K562 (cell line): ENCODE data around the gene ENTR1. TPM values are rescaled to one million over a fixed set of nuclear protein-coding genes. Genes with fewer than 3 reads are reported as not detected.

Experiments
- ATAC-seq: fragments of 200-7000 bp; cut with Tn5 transposase; 3 replicates; pipeline ENCODE4 v1.9.1; 2020; ENCODE audit warnings: moderate library complexity
- BruUV-seq: library from RNA; stranded (reverse); fragments of 400-500 nt; replicated peaks from 2 replicates; lab custom pipeline; 2021; lab: Mats Ljungman, UMichigan
- CTCF ChIA-PET: fragments of 300-600 bp; formaldehyde crosslinking; extraction: SDS; loops from one replicate; lab custom pipeline; 2021; ENCODE audit warnings: low intra/inter-chr PET ratio; lab: Yijun Ruan, JAX
- POLR2A ChIA-PET: fragments of 300-600, 350-650 bp; sonication (Branson Sonifier 250); formaldehyde crosslinking; extraction: SDS; loops from one replicate; lab custom pipeline; 2021; ENCODE audit warnings: antibody characterized with exemption, inconsistent platforms; lab: Yijun Ruan, JAX
- DNase-seq, 4 experiments: peaks; one replicate each; pipeline versions ENCODE4 v3.0.0 to v3.0.0-alpha.2; 2011 to 2018; ENCODE audit warnings: low spot score in 3 of 4, mixed read lengths in 3 of 4; ENCODE audit errors: extremely low read depth in 1 of 4
- FAIRE-seq: peaks from 2 replicates; lab custom pipeline; 2011; peaks lifted over from hg19 to GRCh38; lab: Jason Lieb, UNC
- H2AFZ ChIP-seq: 2 replicates; pipeline ENCODE4 v1.6.0; 2011; ENCODE audit warnings: low read depth, low read length, control low read depth, inconsistent platforms
- H3K27ac ChIP-seq: fragments of 200-600 bp; 3 replicates; pipeline ENCODE4 v1.8.0; 2011; ENCODE audit warnings: low read depth, mild to moderate bottlenecking, control low read depth, inconsistent platforms, low read length, moderate library complexity, mixed read lengths; ENCODE audit errors: extremely low read depth
- H3K27me3 ChIP-seq, 2 experiments: fragments of 300-600 bp in 1 of 2; 2 replicates in 1 of 2; 3 replicates in 1 of 2; pipeline versions ENCODE4 v1.6.0 to v1.8.0; 2011; ENCODE audit warnings: inconsistent platforms in 2 of 2, low read length in 2 of 2, mild to moderate bottlenecking in 1 of 2, mixed read lengths in 1 of 2, moderate library complexity in 1 of 2; ENCODE audit not compliant: control insufficient read depth in 2 of 2, insufficient read depth in 2 of 2
- H3K36me3 ChIP-seq: fragments of 300-600 bp; 3 replicates; pipeline ENCODE4 v1.8.0; 2011; ENCODE audit warnings: mild to moderate bottlenecking, low read length, inconsistent platforms; ENCODE audit not compliant: control insufficient read depth, insufficient read depth
- H3K4me1 ChIP-seq, 2 experiments: fragments of 200-600 bp in 1 of 2; replicated peaks in 1 of 2; 2 replicates in 1 of 2; 3 replicates in 1 of 2; pipeline versions ENCODE4 v1.5.1 to v1.8.0; 2011; ENCODE audit warnings: inconsistent platforms in 2 of 2, low read length in 2 of 2, mild to moderate bottlenecking in 1 of 2, mixed read lengths in 1 of 2, moderate library complexity in 1 of 2; ENCODE audit not compliant: control insufficient read depth in 2 of 2, insufficient read depth in 2 of 2
- H3K4me2 ChIP-seq: 2 replicates; pipeline ENCODE4 v1.6.1; 2011; ENCODE audit warnings: low read length, control low read depth, inconsistent platforms, mixed read lengths; ENCODE audit not compliant: insufficient read depth
- H3K4me3 ChIP-seq: fragments of 200-600 bp; sonication (generic), shearing (Covaris generic); 2 replicates; pipeline ENCODE4 v1.5.1; 2016; ENCODE audit warnings: control low read depth, inconsistent platforms
- H3K79me2 ChIP-seq: fragments of 200-600 bp; 3 replicates; pipeline ENCODE4 v1.8.0; 2011; ENCODE audit warnings: low read length, inconsistent platforms; ENCODE audit not compliant: control insufficient read depth, insufficient read depth
- H3K9ac ChIP-seq, 2 experiments: 2 replicates each; pipeline versions ENCODE4 v1.6.0 to v1.6.1; 2011; ENCODE audit warnings: low read depth in 2 of 2, low read length in 2 of 2, control low read depth in 1 of 2, inconsistent platforms in 1 of 2, mild to moderate bottlenecking in 1 of 2, mixed read lengths in 1 of 2; ENCODE audit not compliant: insufficient read depth in 1 of 2
- H3K9me1 ChIP-seq: one replicate; pipeline ENCODE4 v1.6.0; 2011; ENCODE audit warnings: inconsistent platforms, mild to moderate bottlenecking, low read length, moderate library complexity; ENCODE audit not compliant: control insufficient read depth, insufficient read depth
- H3K9me3 ChIP-seq: replicated peaks from 2 replicates; pipeline ENCODE4 v1.5.1; 2011; ENCODE audit warnings: low read depth, low read length, inconsistent platforms; ENCODE audit not compliant: control insufficient read depth, insufficient read depth
- H4K20me1 ChIP-seq: replicated peaks from 2 replicates; pipeline ENCODE4 v1.6.1; 2011; ENCODE audit warnings: low read length, inconsistent platforms, mixed read lengths; ENCODE audit not compliant: control insufficient read depth, insufficient read depth
- POLR2G ChIP-seq: fragments of 200-400 bp; formaldehyde crosslinking; IDR thresholded peaks from 2 replicates; pipeline ENCODE4 v1.6.1; 2017; ENCODE audit warnings: low read depth, mild to moderate bottlenecking, antibody characterized with exemption, low read length, moderate library complexity
- WGBS: fragments of 100-300 bp; shearing (Covaris generic); methylation state at CpG from one replicate; pipeline ENCODE4 v1.1.6; 2016; ENCODE audit warnings: low coverage, mixed read lengths; ENCODE audit not compliant: insufficient coverage; ENCODE audit errors: missing lambda C conversion rate; 5-methylcytosine and 5-hydroxymethylcytosine counted together
- in situ Hi-C: fragments of 300-500 bp; cut with MboI; formaldehyde crosslinking; loops from 4 replicates; pipeline ENCODE4 v1.15.0; 2018; ENCODE audit warnings: inconsistent platforms, mixed read lengths
- intact Hi-C: fragments of 100-400 bp; cut with micrococcal nuclease; formaldehyde crosslinking; loops from 2 replicates; pipeline ENCODE4 v1.14.2; 2022
- polyA plus RNA-seq, 8 experiments: library from polyadenylated mRNA; depleted of rRNA in 4 of 8; stranded (reverse) in 5 of 8; unstranded in 3 of 8; fragments of >200 nt; fragmentation: Nextera tagmentation in 2 of 8; fragmentation: Illumina TruSeq in 1 of 8; extraction: Ambion mirVana in 2 of 8; extraction: Trizol in 1 of 8; gene quantifications; 2 replicates each; pipeline versions ENCODE4 v1.2.1 to v1.2.3, GENCODE V29; 2011 to 2014; ENCODE audit warnings: inconsistent platforms in 1 of 8, missing spikeins in 1 of 8
- total RNA-seq, 7 experiments: library from RNA; depleted of rRNA in 6 of 7; stranded (reverse); fragments of >200 nt in 6 of 7; fragmentation: Illumina TruSeq in 2 of 7; extraction: Trizol in 2 of 7; gene quantifications; 2 replicates each; pipeline versions ENCODE4 v1.2.1 to v1.2.3, GENCODE V29; 2011 to 2021; ENCODE audit warnings: low replicate concordance in 1 of 7
- TF ChIP-seq, protein P1 (sequence below): fragments of 250-450 bp; sonication (Bioruptor Pico); IDR thresholded peaks from 2 replicates; pipeline ENCODE4 v1.6.1; 2021; ENCODE audit warnings: mild to moderate bottlenecking

ENTR1 gene
- total and polyA plus RNA-seq, 9 of the 15 experiments (the other 6 are each of a cell fraction or from before 2014, with no cell fraction given) = 6.7 to 106 (median 72.6) TPM

- WGBS = 87% methylated on average over 9 of the region's 22 CpGs
- intact Hi-C loops = no loop called here
- H3K9ac ChIP-seq = peak overlapping the region in 1 of 2 experiments; percentile 71; a peak in 1 of 4 replicates
- no peaks in the 10 kb centered on the region for H3K79me2 ChIP-seq
- POLR2A ChIA-PET = interaction anchor here (1.8 kb wide), 1 partner anchor 10 kb away, joined by 4 read pairs; no protein-coding TSS in a partner anchor
- ATAC-seq (no peak), FAIRE-seq (no peak), DNase-seq (no peak)
- H4K20me1 ChIP-seq = no peaks in the 10 kb centered on the region; the same call in 1 of the 2 replicates
- no peaks in the 10 kb centered on the region for H3K9me3 ChIP-seq
- H3K4me1 ChIP-seq = peaks cover 0 to 94% of the 10 kb centered on the region in 2 experiments; a peak in 4 of 5 replicates
- H3K9me1 ChIP-seq = no peaks in the 10 kb centered on the region
- BruUV-seq = no TSS peak
- 0 out of 2 replicates have a peak, but pooled peaks have one; percentile 5 for TF ChIP-seq POLR2G
- TF ChIP-seq, protein P1, sequence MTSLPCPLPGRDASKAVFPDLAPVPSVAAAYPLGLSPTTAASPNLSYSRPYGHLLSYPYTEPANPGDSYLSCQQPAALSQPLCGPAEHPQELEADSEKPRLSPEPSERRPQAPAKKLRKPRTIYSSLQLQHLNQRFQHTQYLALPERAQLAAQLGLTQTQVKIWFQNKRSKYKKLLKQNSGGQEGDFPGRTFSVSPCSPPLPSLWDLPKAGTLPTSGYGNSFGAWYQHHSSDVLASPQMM = no peak
- no peaks in the 10 kb centered on the region for H3K27me3 ChIP-seq
- H2AFZ ChIP-seq = no peak overlapping the region
- in situ Hi-C loops = no loop called here
- H3K36me3 ChIP-seq = 0 out of 3 replicates have a peak, but pooled peaks cover 5% of the 10 kb centered on the region
- no peak overlapping the region for H3K4me2 ChIP-seq
- no peak overlapping the region for H3K27ac ChIP-seq
- CTCF ChIA-PET = no interaction called here
- no peak overlapping the region for H3K4me3 ChIP-seq
Observed at GRCh38 chr9:136357202-136357725, 53.1 kb downstream of the ENTR1 start.
